Heart left ventricle (tissue), 16 donors: Measurements from ENCODE around the gene MIGA1. TPM values are rescaled to one million over a fixed set of nuclear protein-coding genes. Genes with fewer than 3 reads are reported as not detected.
A peak's percentile ranks its signal among the peaks of the same experiment; 100 is the strongest.

Experiments
- ATAC-seq, 4 donors: fragments of 200-7000 bp; cut with Tn5 transposase; one replicate each; pipeline ENCODE4 v1.9.1; 2020 to 2022; ENCODE audit warnings: moderate library complexity in 4 of 4, mild to moderate bottlenecking in 3 of 4, moderate number of reproducible peaks in 1 of 4
- DNase-seq, 5 donors: peaks; one replicate each; pipeline ENCODE4 v3.0.0-alpha.2; 2020
- H3K27ac ChIP-seq, 12 donors: fragments of 200-600 bp; sonication (generic) in 4 of 12; one replicate each; pipeline versions ENCODE4 v1.5.0 to v1.8.0; 2016 to 2022; ENCODE audit warnings: mild to moderate bottlenecking in 2 of 12
- H3K27me3 ChIP-seq, 9 donors: fragments of 200-600 bp; sonication (generic) in 2 of 9; one replicate each; pipeline versions ENCODE4 v1.5.1 to v1.8.0; 2016 to 2022; ENCODE audit warnings: mild to moderate bottlenecking in 3 of 9
- H3K36me3 ChIP-seq, 9 donors: fragments of 200-600 bp; sonication (generic) in 2 of 9; one replicate each; pipeline versions ENCODE4 v1.5.0 to v1.8.0; 2018 to 2022; ENCODE audit warnings: mild to moderate bottlenecking in 2 of 9
- H3K4me1 ChIP-seq, 12 donors: fragments of 200-600 bp; sonication (generic) in 4 of 12; one replicate each; pipeline versions ENCODE4 v1.5.0 to v1.8.0; 2016 to 2022; ENCODE audit warnings: mild to moderate bottlenecking in 3 of 12
- H3K4me3 ChIP-seq, 12 donors: fragments of 200-600 bp; sonication (generic) in 4 of 12; one replicate each; pipeline versions ENCODE4 v1.5.0 to v1.8.0; 2017 to 2022; ENCODE audit warnings: mild to moderate bottlenecking in 9 of 12, moderate library complexity in 4 of 12
- H3K9me3 ChIP-seq, 12 donors: fragments of 200-600 bp; sonication (generic) in 4 of 12; one replicate each; pipeline versions ENCODE4 v1.5.0 to v1.8.0; 2016 to 2022; ENCODE audit warnings: mild to moderate bottlenecking in 1 of 12
- POLR2A ChIP-seq, 2 donors: fragments of 450-650 bp; IDR thresholded peaks; one replicate each; pipeline ENCODE4 v1.6.1; 2017; ENCODE audit warnings: antibody characterized with exemption in 2 of 2, mild to moderate bottlenecking in 2 of 2, moderate library complexity in 2 of 2
- WGBS, 4 donors: extraction: QIAGEN DNeasy Blood & Tissue Kit in 2 of 4; methylation state at CpG; one replicate each; pipeline versions ENCODE4 v1.1.5 to v1.1.7; 2013 to 2018; 5-methylcytosine and 5-hydroxymethylcytosine counted together
- intact Hi-C, 10 donors: fragments of 100-400 bp; cut with DNase I; formaldehyde crosslinking; loops; one replicate each; pipeline versions ENCODE4 v1.11.1 to v1.14.2; 2022
- polyA plus RNA-seq, 2 donors: library from polyadenylated mRNA; stranded (reverse); fragments of 200-250 nt; gene quantifications; one replicate each; pipeline ENCODE4 v1.2.3, GENCODE V29; 2013
- total RNA-seq, 9 donors: library from RNA; depleted of rRNA in 2 of 9; stranded (reverse); fragments of >200 nt in 2 of 9; fragmentation: NEBNext Ultra II Directional in 3 of 9; extraction: Animal tissue kit (Norgen Biotek cat#: 25700) in 3 of 9; gene quantifications; one replicate each; pipeline versions ENCODE4 v1.1.0 to v1.2.4, GENCODE V29; 2016 to 2023
- TF ChIP-seq, protein P1 (sequence below), 12 donors: fragments of 200-600 bp; sonication (generic) in 4 of 12; IDR thresholded peaks; one replicate each; pipeline versions ENCODE4 v1.5.0 to v1.8.0; 2018 to 2022; ENCODE audit warnings: antibody characterized with exemption in 12 of 12, mild to moderate bottlenecking in 5 of 12
- donor health status: ischemic (EF 13 %, LVEDD 7.1; RV severe dilation, severe dysfunction).
- donor health status: healthy with polysubstance abuse.
- donor health status: DM: no; HTN: yes; CAD: no.
- donor health status: DM: no; HTN: no; CAD: no.
- donor health status: ischemic (EF 25% LVEDD 6.9; RV normal size, moderate dysfunction).
- donor health status: ischemic (EF 25% LVEDD 5.7; RV mildly dilated, moderate dysfunction).
- donor health status: healthy.
- donor health status: DM: yes; HTN: yes; CAD: no.
- donor health status: ischemic (EF 35%, LVEDD 5.7; RV mildly dilated, moderate dysfunction).
- donor health status: nonischemic (EF 11% LVEDD 7.7; RV severe dilation, severe dysfunction).
- donor health status: DM: yes; HTN: yes; CAD: no.
- donor health status: PGD.
- donor health status: ischemic (EF 29% LVEDD 5.4; RV normal size, mild dysfunction).
- donor health status: nonischemic (EF 23%, LVEDD 6.1; RV moderate dilation, normal function).

MIGA1 gene
- total and polyA plus RNA-seq, 11 donors, result 2.6 to 14.1 (median 9.7) TPM

DNA sequence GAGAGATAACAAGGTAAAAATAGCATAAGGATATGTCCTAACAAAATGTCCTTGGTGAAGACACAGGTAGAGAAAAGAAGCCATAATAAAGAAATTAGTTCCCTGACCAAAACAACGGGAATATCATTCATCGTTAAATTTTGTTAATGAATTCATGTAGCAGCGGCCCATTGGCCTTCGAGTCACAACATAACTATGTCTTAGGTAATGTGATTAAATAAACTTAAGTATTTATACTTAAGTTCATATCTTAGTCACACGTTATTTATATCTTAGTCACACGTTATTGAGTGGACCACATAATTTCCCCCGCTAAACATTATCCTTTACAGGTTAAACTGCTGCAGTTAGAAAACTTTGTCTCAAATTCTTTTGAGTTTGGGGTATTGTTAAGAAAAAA is 110.2 kb downstream of the MIGA1 start:
- peaks cover 0 to 26% (median 5%) of the 10 kb centered on the region in 9 donors for H3K36me3 ChIP-seq
- WGBS, 4 donors, result 37 to 52% (median 47%) methylated on average over 7 of the region's 7 CpGs
- H3K4me3 ChIP-seq, result peak overlapping the region; percentile 61 to 89 (median 80)
- no peaks in the 10 kb centered on the region for H3K9me3 ChIP-seq
- TF ChIP-seq, protein P1, sequence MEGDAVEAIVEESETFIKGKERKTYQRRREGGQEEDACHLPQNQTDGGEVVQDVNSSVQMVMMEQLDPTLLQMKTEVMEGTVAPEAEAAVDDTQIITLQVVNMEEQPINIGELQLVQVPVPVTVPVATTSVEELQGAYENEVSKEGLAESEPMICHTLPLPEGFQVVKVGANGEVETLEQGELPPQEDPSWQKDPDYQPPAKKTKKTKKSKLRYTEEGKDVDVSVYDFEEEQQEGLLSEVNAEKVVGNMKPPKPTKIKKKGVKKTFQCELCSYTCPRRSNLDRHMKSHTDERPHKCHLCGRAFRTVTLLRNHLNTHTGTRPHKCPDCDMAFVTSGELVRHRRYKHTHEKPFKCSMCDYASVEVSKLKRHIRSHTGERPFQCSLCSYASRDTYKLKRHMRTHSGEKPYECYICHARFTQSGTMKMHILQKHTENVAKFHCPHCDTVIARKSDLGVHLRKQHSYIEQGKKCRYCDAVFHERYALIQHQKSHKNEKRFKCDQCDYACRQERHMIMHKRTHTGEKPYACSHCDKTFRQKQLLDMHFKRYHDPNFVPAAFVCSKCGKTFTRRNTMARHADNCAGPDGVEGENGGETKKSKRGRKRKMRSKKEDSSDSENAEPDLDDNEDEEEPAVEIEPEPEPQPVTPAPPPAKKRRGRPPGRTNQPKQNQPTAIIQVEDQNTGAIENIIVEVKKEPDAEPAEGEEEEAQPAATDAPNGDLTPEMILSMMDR (IDR thresholded peaks at IDR 0.05), result no peak
- TF ChIP-seq POLR2A (IDR thresholded peaks at IDR 0.05), result peak in 1 of 2 donors; percentile 43
- peaks cover 0 to 3% (median 0%) of the 10 kb centered on the region in 9 donors for H3K27me3 ChIP-seq
- H3K27ac ChIP-seq, result peak overlapping the region; percentile 89 to 100 (median 97)
- intact Hi-C loops, result loop anchor here in 6 of 10 donors (2.0 to 10.0 kb wide), 3 partner anchors 52 to 57 kb away; no protein-coding TSS in a partner anchor
- peaks cover 0 to 16% (median 2%) of the 10 kb centered on the region in 12 donors for H3K4me1 ChIP-seq
- ATAC-seq (peak in 3 of 4 donors; percentile 6 to 43 (median 33)), DNase-seq (peak in 1 of 5 donors; percentile 44)

DNA sequence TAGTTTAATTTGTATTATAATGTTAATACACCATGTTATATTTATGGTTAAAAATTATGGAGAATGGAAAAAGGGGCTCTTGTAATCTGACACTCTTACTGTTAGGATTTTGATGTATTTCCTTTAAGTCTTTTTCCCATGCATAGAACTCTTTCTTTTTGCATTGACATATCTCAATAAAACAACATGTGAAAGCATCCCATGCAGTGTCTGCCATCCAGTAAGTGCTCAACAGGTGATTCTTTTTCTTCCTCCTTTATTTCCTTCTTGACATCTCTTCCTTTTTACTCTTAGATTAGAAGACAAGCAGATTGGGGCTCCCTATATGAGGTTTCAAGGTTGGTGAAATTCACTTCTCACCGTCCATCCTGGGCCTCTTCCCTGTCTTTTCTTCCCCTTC is 111.8 kb downstream of the MIGA1 start:
- H3K27me3 ChIP-seq, result peaks cover 0 to 3% (median 0%) of the 10 kb centered on the region in 9 donors
- ATAC-seq (no peak), DNase-seq (no peak)
- H3K36me3 ChIP-seq, result peaks cover 0 to 34% (median 5%) of the 10 kb centered on the region in 9 donors
- intact Hi-C loops, result no loop called here
- H3K9me3 ChIP-seq, result no peaks in the 10 kb centered on the region
- TF ChIP-seq, protein P1 (IDR thresholded peaks at IDR 0.05), result no peak
- TF ChIP-seq POLR2A (IDR thresholded peaks at IDR 0.05), result no peak
- H3K27ac ChIP-seq, result peak overlapping the region; percentile 89 to 100 (median 97)
- peaks cover 0 to 22% (median 2%) of the 10 kb centered on the region in 12 donors for H3K4me1 ChIP-seq
- WGBS, 4 donors, result 27 to 67% (median 60%) methylated on average over 1 of the region's 1 CpG
- peak overlapping the region in 11 of 12 donors; percentile 61 to 89 (median 81) for H3K4me3 ChIP-seq

DNA sequence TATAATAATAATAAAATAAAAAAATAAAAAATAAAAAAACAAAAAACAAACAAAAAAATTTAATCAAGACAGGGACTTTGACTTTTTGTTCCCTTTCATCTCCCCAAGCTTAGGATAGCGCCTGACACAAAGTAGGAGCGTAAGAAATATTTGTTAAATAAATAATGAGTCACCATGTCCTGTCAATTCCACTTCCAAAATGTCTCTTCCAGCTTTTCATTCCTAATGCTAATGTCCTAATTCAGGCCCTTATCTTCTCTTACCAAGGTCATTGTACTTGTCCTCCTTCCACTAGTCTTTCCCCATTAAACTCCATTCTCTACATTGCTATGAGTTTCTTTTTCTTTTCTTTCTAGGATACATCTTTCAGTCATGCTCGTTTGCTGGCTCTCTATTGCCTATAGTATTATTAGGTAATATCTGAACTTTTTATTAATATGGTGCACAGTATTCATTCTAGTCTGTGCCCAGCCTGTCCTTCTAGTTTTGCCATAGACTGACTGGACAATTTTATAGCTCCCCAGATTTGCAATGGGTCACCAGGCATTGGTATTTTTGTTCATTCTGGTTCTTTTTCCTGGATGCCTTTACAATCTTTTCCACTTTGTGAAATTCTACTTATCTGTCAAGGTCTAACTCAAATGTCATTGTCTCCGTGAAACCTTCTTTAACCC is 120.3 kb downstream of the MIGA1 start:
- DNase-seq (no peak), ATAC-seq (peak; percentile 57 to 73 (median 70))
- TF ChIP-seq, protein P1 (IDR thresholded peaks at IDR 0.05), result no peak
- no peak for TF ChIP-seq POLR2A (IDR thresholded peaks at IDR 0.05)
- Histone ChIP-seq H3K4me1 (peaks cover 0 to 39% (median under 1%) of the 10 kb centered on the region in 12 donors), H3K27me3 (no peaks in the 10 kb centered on the region), H3K9me3 (no peaks in the 10 kb centered on the region), H3K36me3 (peaks cover 0 to 29% (median 0%) of the 10 kb centered on the region in 9 donors), H3K4me3 (peak overlapping the region in 5 of 12 donors; percentile 14 to 41 (median 22)), H3K27ac (peak overlapping the region; percentile 7 to 74 (median 58))
- 48 to 58% (median 54%) methylated on average over 4 of the region's 4 CpGs for WGBS, 4 donors
- intact Hi-C loops, result loop anchor here in 3 of 10 donors (5.0 kb wide), 1 partner anchor 72 kb away; no protein-coding TSS in a partner anchor

DNA sequence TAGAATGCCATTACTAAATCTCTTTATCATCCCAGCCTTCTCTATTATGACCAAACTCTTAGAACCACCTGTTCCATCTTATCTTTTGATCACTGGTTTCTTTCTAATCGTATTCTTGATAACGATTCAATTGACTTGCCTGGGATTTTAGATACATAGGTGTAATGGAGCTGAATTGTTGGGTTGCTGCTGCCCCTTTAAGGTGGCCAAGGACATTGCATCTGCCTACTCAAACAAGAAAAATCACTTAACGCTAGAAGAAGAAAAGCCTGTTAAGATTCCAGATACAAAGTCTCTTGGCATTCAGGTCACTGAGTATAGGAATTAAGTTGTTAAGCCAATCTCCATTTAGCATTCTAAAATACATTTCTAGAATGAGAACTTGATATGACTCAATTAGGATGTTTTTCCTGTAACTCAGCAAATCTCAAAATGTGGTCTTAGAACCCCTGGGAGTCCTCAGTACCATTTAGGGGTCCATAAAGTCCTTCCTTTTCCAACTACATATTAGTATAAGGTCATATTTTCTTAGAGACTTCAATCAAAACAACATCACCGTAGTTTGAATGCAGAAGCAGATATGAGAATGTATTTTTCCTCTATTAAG is 121.3 kb downstream of the MIGA1 start:
- DNase-seq (peak in 1 of 5 donors; percentile 15), ATAC-seq (peak in 3 of 4 donors; percentile 53 to 68 (median 65))
- intact Hi-C loops, result loop anchor here in 3 of 10 donors (5.0 kb wide), 1 partner anchor 73 kb away; no protein-coding TSS in a partner anchor
- Histone ChIP-seq H3K4me1 (peaks cover 0 to 35% (median under 1%) of the 10 kb centered on the region in 12 donors), H3K27ac (peak overlapping the region in 10 of 12 donors; percentile 7 to 74 (median 58)), H3K4me3 (peak overlapping the region in 8 of 12 donors; percentile 13 to 41 (median 18)), H3K9me3 (no peaks in the 10 kb centered on the region), H3K36me3 (peaks cover 0 to 26% (median 0%) of the 10 kb centered on the region in 9 donors), H3K27me3 (no peaks in the 10 kb centered on the region)
- 12 to 17% (median 13%) methylated on average over 4 of the region's 4 CpGs for WGBS, 4 donors
- TF ChIP-seq, protein P1 (IDR thresholded peaks at IDR 0.05), result peak; percentile 13 to 79 (median 57)
- TF ChIP-seq POLR2A (IDR thresholded peaks at IDR 0.05), result no peak
